ENCODE measurements around the gene MB21D2.
A peak's percentile ranks its signal among the peaks of the same experiment; 100 is the strongest.

MB21D2 gene

GRCh38 chr3:192835818-192836815 lies 81.5 kb downstream of the MB21D2 start:
- DNase-seq (ENCODE audit: insufficient read length, low spot score) (no peak), FAIRE-seq (peak; percentile 60)
- TF ChIP-seq POLR2AphosphoS5 (IDR thresholded peaks at IDR 0.05; ENCODE audit: low read depth, low read length): no peak
- no peak for TF ChIP-seq POU2F2 (IDR thresholded peaks at IDR 0.05; ENCODE audit: low read depth, low read length)
- no peak for TF ChIP-seq POLR2A (IDR thresholded peaks at IDR 0.05; ENCODE audit: low read depth, low read length)
- no peak for TF ChIP-seq SPI1 (IDR thresholded peaks at IDR 0.05; ENCODE audit: low read depth, low read length)

GRCh38 chr3:192834428-192834827 lies 83.2 kb downstream of the MB21D2 start:
- no peak for TF ChIP-seq POU2F2 (IDR thresholded peaks at IDR 0.05; ENCODE audit: low read depth, low read length)
- TF ChIP-seq POLR2AphosphoS5 (IDR thresholded peaks at IDR 0.05; ENCODE audit: low read depth, low read length): no peak
- FAIRE-seq: no peak
- no peak for DNase-seq (ENCODE audit: insufficient read length, low spot score)

GRCh38 chr3:192833177-192833890 lies 84.3 kb downstream of the MB21D2 start:
- FAIRE-seq (no peak), DNase-seq (ENCODE audit: insufficient read length, low spot score) (no peak)
- TF ChIP-seq POU2F2 (IDR thresholded peaks at IDR 0.05; ENCODE audit: low read depth, low read length) (no peak), POLR2A (IDR thresholded peaks at IDR 0.05; ENCODE audit: low read depth, low read length) (no peak), TAF1 (IDR thresholded peaks at IDR 0.05; ENCODE audit: low read depth, low read length) (no peak), PAX5 (IDR thresholded peaks at IDR 0.05; ENCODE audit: insufficient read depth, low read length, severe bottlenecking) (no peak), POLR2AphosphoS5 (IDR thresholded peaks at IDR 0.05; ENCODE audit: low read depth, low read length) (no peak), SPI1 (IDR thresholded peaks at IDR 0.05; ENCODE audit: low read depth, low read length) (no peak)

DNA sequence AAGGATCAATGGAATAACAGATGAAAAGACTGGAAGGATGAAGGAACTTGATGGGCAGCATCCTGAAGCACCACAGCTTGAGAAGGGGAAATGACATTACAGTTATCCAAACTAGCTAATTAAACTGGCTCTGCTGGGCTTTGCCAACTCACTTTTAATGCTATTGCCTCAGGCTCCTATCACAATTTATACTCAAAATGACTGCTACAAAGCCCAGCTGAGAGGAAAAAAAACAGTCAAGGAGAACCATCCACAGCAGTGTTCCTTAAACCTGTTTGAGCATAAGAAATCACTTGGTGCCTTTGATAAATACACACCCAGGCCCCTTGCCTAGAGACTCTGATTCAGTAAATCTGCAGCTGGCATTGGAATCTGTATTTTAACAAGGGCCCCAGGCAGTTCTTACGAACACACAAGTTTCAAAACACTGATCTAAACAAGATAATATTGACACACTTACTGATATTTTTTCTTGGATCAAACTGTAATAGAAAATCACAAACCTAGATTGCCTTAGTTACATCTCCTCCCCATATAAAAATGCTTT lies 85.8 kb downstream of the MB21D2 start:
- no peak for FAIRE-seq
- DNase-seq (ENCODE audit: insufficient read length, low spot score): no peak
- TF ChIP-seq TAF1 (IDR thresholded peaks at IDR 0.05; ENCODE audit: low read depth, low read length): no peak
- no peak for TF ChIP-seq PAX5 (IDR thresholded peaks at IDR 0.05; ENCODE audit: insufficient read depth, low read length, severe bottlenecking)
- TF ChIP-seq POLR2AphosphoS5 (IDR thresholded peaks at IDR 0.05; ENCODE audit: low read depth, low read length): no peak
- no peak for TF ChIP-seq SPI1 (IDR thresholded peaks at IDR 0.05; ENCODE audit: low read depth, low read length)
- no peak for TF ChIP-seq POU2F2 (IDR thresholded peaks at IDR 0.05; ENCODE audit: low read depth, low read length)

DNA sequence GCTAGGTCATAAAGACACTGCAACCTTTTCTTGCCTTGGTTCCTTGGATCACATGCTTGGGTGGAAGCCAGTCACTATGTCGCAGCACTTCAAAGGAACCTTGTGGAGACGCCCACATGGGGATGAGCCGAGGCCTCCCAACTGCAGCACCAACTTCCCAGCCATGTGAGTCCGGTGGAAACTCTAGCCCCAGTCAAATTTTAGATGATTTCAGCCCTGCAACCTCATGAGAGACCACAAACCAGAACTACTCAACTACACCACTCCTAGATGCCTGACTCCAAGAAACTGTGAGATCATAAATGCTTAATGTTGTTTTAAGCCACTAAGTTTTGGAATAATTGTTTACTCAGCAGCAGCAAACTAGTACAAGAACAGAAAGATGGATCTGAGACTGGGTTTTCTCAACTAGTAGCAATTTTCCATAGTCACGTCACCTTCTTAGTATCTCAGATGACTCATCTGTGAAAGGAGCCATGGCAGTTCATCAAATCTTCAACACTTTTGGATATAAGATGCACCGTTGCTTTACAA lies 86.5 kb downstream of the MB21D2 start:
- DNase-seq (ENCODE audit: insufficient read length, low spot score): no peak
- no peak for FAIRE-seq
- no peak for TF ChIP-seq POU2F2 (IDR thresholded peaks at IDR 0.05; ENCODE audit: low read depth, low read length)
- TF ChIP-seq POLR2A (IDR thresholded peaks at IDR 0.05; ENCODE audit: low read depth, low read length): peak; percentile 64
- 0 out of 2 replicates have a peak, but pooled peaks have one; percentile 23 for TF ChIP-seq TAF1 (IDR thresholded peaks at IDR 0.05; ENCODE audit: low read depth, low read length)

DNA sequence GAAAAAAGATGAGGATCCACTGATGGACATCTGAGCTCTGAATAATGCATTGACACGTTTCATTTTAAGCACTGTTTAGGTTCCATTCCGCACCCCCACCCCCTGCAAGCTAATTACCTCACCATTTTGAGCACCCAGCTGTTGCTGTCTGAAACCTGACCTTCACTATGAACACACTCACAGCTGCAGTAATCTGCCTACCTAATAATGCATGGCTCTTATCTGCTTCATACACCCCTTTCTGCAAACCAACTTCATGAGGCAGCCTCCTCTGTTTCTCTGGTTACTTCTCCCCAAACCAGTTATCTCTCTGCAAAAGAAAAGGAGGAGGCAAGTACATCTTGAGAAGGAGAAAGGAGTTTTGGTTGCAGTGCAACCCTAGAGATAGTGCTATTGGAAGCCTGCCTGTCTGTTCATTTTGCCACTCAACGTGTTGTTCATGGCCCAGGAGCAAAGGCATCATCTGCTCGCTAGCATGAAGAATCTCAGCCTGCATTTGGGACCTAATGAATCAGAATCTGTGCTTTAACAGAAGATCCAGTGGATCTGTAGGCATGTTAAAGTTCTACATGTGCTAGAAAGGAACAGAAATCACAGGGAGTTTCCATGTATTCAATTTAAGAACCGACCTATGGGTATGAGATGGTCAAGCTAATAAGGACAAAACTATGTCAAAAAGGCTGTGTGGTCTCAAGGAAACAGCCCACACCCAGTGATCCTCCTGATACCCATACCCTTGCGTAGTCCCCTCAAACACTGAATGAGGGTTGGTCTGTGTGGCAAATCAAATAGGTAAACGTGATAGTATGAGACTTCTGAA lies 87.2 kb downstream of the MB21D2 start:
- DNase-seq (ENCODE audit: insufficient read length, low spot score) (no peak), FAIRE-seq (peak; percentile 9)
- TF ChIP-seq POLR2AphosphoS5 (IDR thresholded peaks at IDR 0.05; ENCODE audit: low read depth, low read length) (no peak; the same call in 1 of the 2 replicates), POLR2A (IDR thresholded peaks at IDR 0.05; ENCODE audit: low read depth, low read length) (no peak), SPI1 (IDR thresholded peaks at IDR 0.05; ENCODE audit: low read depth, low read length) (peak; percentile 71)

DNA sequence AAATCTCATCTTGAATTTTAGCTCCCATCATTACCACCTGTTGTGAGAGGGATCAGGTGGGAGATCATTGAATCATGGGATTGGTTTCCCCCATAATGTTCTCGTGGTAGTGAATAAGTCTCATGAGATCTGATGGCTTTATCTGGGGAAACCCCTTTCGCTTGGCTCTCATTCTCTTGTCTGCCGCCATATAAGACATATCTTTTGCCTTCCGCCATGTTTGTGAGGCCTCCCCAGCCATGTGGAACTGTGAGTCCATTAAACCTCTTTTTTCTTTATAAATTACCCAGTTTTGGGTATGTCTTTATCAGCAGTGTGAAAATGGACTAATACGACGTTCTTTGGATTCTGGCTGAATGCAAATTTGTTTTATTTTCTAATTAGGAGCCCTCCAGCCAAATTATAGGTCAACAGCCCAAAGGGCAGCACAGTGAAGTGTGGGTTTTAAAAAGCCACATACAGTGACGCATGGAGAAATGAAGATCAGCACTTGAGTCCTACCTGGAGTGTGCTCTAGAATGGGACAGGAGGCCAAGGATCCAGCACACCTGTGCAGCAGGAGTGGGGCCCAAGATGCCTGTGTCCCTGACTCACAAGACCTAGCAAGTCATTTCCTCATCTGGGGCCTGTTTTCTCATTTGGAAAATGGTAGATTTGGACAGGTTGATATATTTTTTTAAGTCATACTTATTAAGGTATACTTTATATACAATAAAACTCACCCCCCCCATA lies 89.6 kb downstream of the MB21D2 start:
- TF ChIP-seq POLR2A (IDR thresholded peaks at IDR 0.05; ENCODE audit: low read depth, low read length) (no peak), POLR2AphosphoS5 (IDR thresholded peaks at IDR 0.05; ENCODE audit: low read depth, low read length) (no peak), PAX5 (IDR thresholded peaks at IDR 0.05; ENCODE audit: insufficient read depth, low read length, severe bottlenecking) (no peak), TAF1 (IDR thresholded peaks at IDR 0.05; ENCODE audit: low read depth, low read length) (no peak), POU2F2 (IDR thresholded peaks at IDR 0.05; ENCODE audit: low read depth, low read length) (no peak), SPI1 (IDR thresholded peaks at IDR 0.05; ENCODE audit: low read depth, low read length) (no peak)
- no peak for DNase-seq (ENCODE audit: insufficient read length, low spot score)
- FAIRE-seq: no peak

- FAIRE-seq: no peak
- no peak for DNase-seq (ENCODE audit: insufficient read length, low spot score)
- no peak for TF ChIP-seq POLR2A (IDR thresholded peaks at IDR 0.05; ENCODE audit: low read depth, low read length)
- no peak for TF ChIP-seq TAF1 (IDR thresholded peaks at IDR 0.05; ENCODE audit: low read depth, low read length)
- no peak for TF ChIP-seq PAX5 (IDR thresholded peaks at IDR 0.05; ENCODE audit: insufficient read depth, low read length, severe bottlenecking)
- TF ChIP-seq POLR2AphosphoS5 (IDR thresholded peaks at IDR 0.05; ENCODE audit: low read depth, low read length): no peak
- TF ChIP-seq POU2F2 (IDR thresholded peaks at IDR 0.05; ENCODE audit: low read depth, low read length): no peak
- TF ChIP-seq SPI1 (IDR thresholded peaks at IDR 0.05; ENCODE audit: low read depth, low read length): no peak
These were observed 90.4 kb downstream of the MB21D2 start for GRCh38 chr3:192827208-192827607.
